Panc1 (cell line): ENCODE results near the gene SVIL. TPM values are rescaled to one million over a fixed set of nuclear protein-coding genes. Genes with fewer than 3 reads are reported as not detected.
"Not testable (repeated sequence)": the region's sequence is repeated elsewhere in the genome, so short reads cannot be mapped to it uniquely, and the experiment has no call there.

Experiments
- ATAC-seq: fragments of 200-7000 bp; cut with Tn5 transposase; 2 replicates; pipeline ENCODE4 v1.9.1; 2020; ENCODE audit warnings: mild to moderate bottlenecking, moderate library complexity
- BruUV-seq: library from RNA; stranded (reverse); fragments of 400-500 nt; replicated peaks from 2 replicates; lab custom pipeline; 2021; lab: Mats Ljungman, UMichigan
- CTCF ChIA-PET: fragments of 300-600 bp; sonication (Branson Sonifier 250); formaldehyde crosslinking; loops from one replicate; lab custom pipeline; 2022; ENCODE audit warnings: antibody characterized with exemption; lab: Charles Lee
- POLR2A ChIA-PET: fragments of 300-600 bp; sonication (Branson Sonifier 250); formaldehyde crosslinking; loops from one replicate; lab custom pipeline; 2022; ENCODE audit warnings: antibody characterized with exemption; lab: Charles Lee
- DNase-seq: peaks from one replicate; pipeline ENCODE4 v3.0.0-alpha.2; 2010; ENCODE audit warnings: low read depth, low spot score
- H3K27ac ChIP-seq: 2 replicates; pipeline ENCODE4 v1.5.1; 2011; ENCODE audit warnings: mild to moderate bottlenecking, low read length, inconsistent platforms
- H3K27me3 ChIP-seq: fragments of 200-500 bp; sonication (Bioruptor generic); 2 replicates; pipeline ENCODE4 v1.6.0; 2014; ENCODE audit warnings: low read length, inconsistent platforms; ENCODE audit not compliant: control insufficient read depth, insufficient read depth
- H3K36me3 ChIP-seq: fragments of 200-500 bp; sonication (Bioruptor generic); 2 replicates; pipeline ENCODE4 v1.5.1; 2014; ENCODE audit warnings: inconsistent platforms, mild to moderate bottlenecking, low read length, moderate library complexity; ENCODE audit not compliant: control insufficient read depth, insufficient read depth
- H3K4me1 ChIP-seq: 2 replicates; pipeline ENCODE4 v1.5.1; 2011; ENCODE audit warnings: inconsistent platforms, mild to moderate bottlenecking, low read length, moderate library complexity; ENCODE audit not compliant: control insufficient read depth, insufficient read depth
- H3K4me3 ChIP-seq, 2 experiments: 2 replicates each; pipeline ENCODE4 v1.5.1; 2011 to 2012; ENCODE audit warnings: low read depth in 2 of 2, low read length in 2 of 2, mild to moderate bottlenecking in 2 of 2, inconsistent platforms in 1 of 2, moderate library complexity in 1 of 2
- H3K9me3 ChIP-seq: fragments of 200-500 bp; sonication (Bioruptor generic); 2 replicates; pipeline ENCODE4 v1.5.1; 2014; ENCODE audit warnings: low read depth, mild to moderate bottlenecking, inconsistent platforms, low read length, moderate library complexity; ENCODE audit not compliant: control insufficient read depth, insufficient read depth
- CTCF ChIP-seq: fragments of 450-650 bp; IDR thresholded peaks from 2 replicates; pipeline ENCODE4 v1.5.1; 2017; ENCODE audit warnings: mild to moderate bottlenecking
- POLR2AphosphoS5 ChIP-seq: IDR thresholded peaks from 2 replicates; pipeline ENCODE4 v1.6.1; 2012; ENCODE audit warnings: mild to moderate bottlenecking, low read depth, low read length, moderate library complexity
- REST ChIP-seq, 2 experiments: IDR thresholded peaks; 2 replicates each; pipeline ENCODE4 v1.6.1; 2011 to 2012; ENCODE audit warnings: low read depth in 2 of 2, control low read depth in 1 of 2, low read length in 1 of 2, mild to moderate bottlenecking in 1 of 2, moderate library complexity in 1 of 2; ENCODE audit not compliant: insufficient read depth in 1 of 2
- SIN3A ChIP-seq: IDR thresholded peaks from 2 replicates; pipeline ENCODE4 v1.6.1; 2012; ENCODE audit warnings: low read depth, mild to moderate bottlenecking, low read length, moderate library complexity, borderline replicate concordance; ENCODE audit not compliant: insufficient read depth
- TCF7L2 ChIP-seq: IDR thresholded peaks from 2 replicates; pipeline ENCODE4 v1.6.1; 2011; ENCODE audit warnings: mild to moderate bottlenecking, low read depth, low read length, inconsistent platforms
- in situ Hi-C: cut with HindIII; loops from 2 replicates; pipeline ENCODE4 v1.10.0; 2016; ENCODE audit warnings: low sequenced_read_pairs, low pct_unique_long_range_greater_than_20kb
- intact Hi-C: fragments of 100-400 bp; cut with micrococcal nuclease; formaldehyde crosslinking; loops from one replicate; pipeline ENCODE4 v1.10.0; 2022; ENCODE audit not compliant: unreplicated experiment
- total RNA-seq: library from RNA; stranded (reverse); gene quantifications from one replicate; pipeline ENCODE4 v1.2.1, GENCODE V29; 2021; ENCODE audit not compliant: unreplicated experiment

Gene SVIL
- total RNA-seq, 1 experiment from 2014 or later: 72.8 TPM

GRCh38 chr10:29554660-29555059 is 80.1 kb downstream of the SVIL start:
- Histone ChIP-seq H3K27ac (no peak overlapping the region), H3K4me1 (no peaks in the 10 kb centered on the region), H3K27me3 (no peaks in the 10 kb centered on the region), H3K36me3 (peaks cover 2% of the 10 kb centered on the region; the same call in 1 of the 2 replicates), H3K9me3 (no peaks in the 10 kb centered on the region), H3K4me3 (no peak overlapping the region)
- POLR2A ChIA-PET: no interaction called here
- BruUV-seq: no TSS peak
- intact Hi-C loops (no loop called here), in situ Hi-C loops (no loop called here)
- TF ChIP-seq REST (IDR thresholded peaks at IDR 0.05; ENCODE audit: insufficient read depth in 1 of 2, low read depth in 2 of 2, low read length in 1 of 2) (no peak), SIN3A (no peak), POLR2AphosphoS5 (no peak), TCF7L2 (no peak), CTCF (no peak)
- DNase-seq: no peak
- CTCF ChIA-PET: interaction anchor here (0.6 kb wide), 1 partner anchor 220 kb away, joined by 9 read pairs; no protein-coding TSS in a partner anchor
- ATAC-seq: no peak

GRCh38 chr10:29553544-29554250 is 81.1 kb downstream of the SVIL start:
- ChIA-PET CTCF (no interaction called here), POLR2A (no interaction called here)
- intact Hi-C loops (no loop called here), in situ Hi-C loops (no loop called here)
- no peaks in the 10 kb centered on the region for H3K9me3 ChIP-seq
- peaks cover 2% of the 10 kb centered on the region; the same call in 1 of the 2 replicates for H3K36me3 ChIP-seq
- no peaks in the 10 kb centered on the region for H3K4me1 ChIP-seq
- ATAC-seq (no peak), DNase-seq (no peak)
- no peak overlapping the region for H3K4me3 ChIP-seq
- no TSS peak for BruUV-seq
- H3K27me3 ChIP-seq: no peaks in the 10 kb centered on the region
- TF ChIP-seq REST (IDR thresholded peaks at IDR 0.05; ENCODE audit: insufficient read depth in 1 of 2, low read depth in 2 of 2, low read length in 1 of 2): no peak
- TF ChIP-seq CTCF: no peak
- TF ChIP-seq SIN3A: no peak
- no peak for TF ChIP-seq TCF7L2
- TF ChIP-seq POLR2AphosphoS5: no peak
- no peak overlapping the region for H3K27ac ChIP-seq

- H3K4me3 ChIP-seq, H3K27me3 ChIP-seq, H3K36me3 ChIP-seq, BruUV-seq, POLR2A ChIA-PET, CTCF ChIA-PET, H3K9me3 ChIP-seq, ATAC-seq, intact Hi-C loops, H3K27ac ChIP-seq, H3K4me1 ChIP-seq, DNase-seq, in situ Hi-C loops: not testable (repeated sequence)
These were observed 81.7 kb downstream of the SVIL start for GRCh38 chr10:29553116-29553515.
